ENCODE measurements around the gene STRN4.

DNA sequence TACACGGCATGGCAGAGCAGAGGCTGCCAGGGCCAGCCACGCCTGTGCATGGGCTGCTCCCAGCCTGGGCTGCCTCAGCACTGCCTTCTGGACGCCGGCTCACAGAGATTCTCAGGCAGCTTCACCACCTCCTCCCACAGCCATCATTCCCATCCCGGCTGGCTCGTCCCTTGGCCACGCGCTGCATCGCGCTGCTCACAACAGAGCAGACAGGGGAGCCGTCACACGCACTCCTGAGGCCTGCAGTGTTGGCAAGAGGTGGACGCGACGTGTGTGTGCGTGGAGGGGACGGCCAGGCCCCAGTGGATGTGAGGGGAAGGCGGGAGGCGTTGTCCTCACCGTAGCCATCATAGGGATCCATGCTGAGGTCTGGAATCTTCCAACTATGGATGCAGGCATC, 21.8 kb downstream of the STRN4 start:
- TF ChIP-seq ZC3H10 (CRISPR knock-in tag; IDR thresholded peaks at IDR 0.05) = no peak
- TF ChIP-seq ZFP3 (CRISPR knock-in tag; IDR thresholded peaks at IDR 0.05) = no peak
- TF ChIP-seq ZNF565 (CRISPR knock-in tag; conservative IDR thresholded peaks at IDR 0.05; ENCODE audit: low read depth) = no peak
- no peak for TF ChIP-seq OSR1 (CRISPR knock-in tag; IDR thresholded peaks at IDR 0.05)

Data from SK-N-SH treated with all-trans-retinoic acid at 6 μM for 48 hours (cell line).